Spleen (tissue), 7 donors: ENCODE measurements around the gene KCNT1.

Experiments used
- CTCF ChIP-seq, 11 experiments: fragments of 200-600 bp in 7 of 11; fragments of 450-650 bp in 4 of 11; sonication (generic) in 4 of 11; IDR thresholded peaks in 8 of 11; conservative IDR thresholded peaks in 3 of 11; 1 replicate in 7 of 11; 2 replicates in 4 of 11; pipeline versions ENCODE4 v1.4.0 to v1.8.0; 2016 to 2021; ENCODE audit warnings: antibody characterized with exemption in 11 of 11, inconsistent platforms in 4 of 11, mild to moderate bottlenecking in 1 of 11
- POLR2A ChIP-seq, 3 donors: fragments of 450-650 bp; IDR thresholded peaks; one replicate each; pipeline ENCODE4 v1.5.1; 2017; ENCODE audit warnings: antibody characterized with exemption in 3 of 3, mild to moderate bottlenecking in 1 of 3
- donor health status: DM: no; HTN: no; CAD: no; lungs with moderate emphysema.
- donor health status: DM: no; HTN: no; CAD: no.
- donor health status: DM: no; HTN: no; CAD: no.

- TF ChIP-seq POLR2A (IDR thresholded peaks at IDR 0.05): no peak
- TF ChIP-seq CTCF (IDR thresholded peaks at IDR 0.05 in 8 of 11, conservative IDR thresholded peaks at IDR 0.05 in 3 of 11): no peak
Observed at GRCh38 chr9:135703726-135704125, 1.7 kb downstream of the KCNT1 start.
